Liver (tissue), 3 donors: ENCODE data around the gene ITPRID1.

Experiments used
- CTCF ChIP-seq: fragments of 150-350 bp; IDR thresholded peaks from 2 replicates; pipeline ENCODE4 v1.5.1; 2017; ENCODE audit warnings: improper control_type of control experiment, low read depth, low read length; ENCODE audit not compliant: missing input control
- EGR1 ChIP-seq, 2 donors: IDR thresholded peaks; 2 replicates each; pipeline ENCODE4 v1.6.1; 2016 to 2018; ENCODE audit warnings: antibody characterized with exemption in 2 of 2, low read depth in 2 of 2
- TAF1 ChIP-seq: conservative IDR thresholded peaks from 2 replicates; pipeline ENCODE4 v1.6.1; 2016; ENCODE audit warnings: antibody characterized with exemption, mild to moderate bottlenecking
- donor health status: healthy.
- donor health status: healthy.

DNA sequence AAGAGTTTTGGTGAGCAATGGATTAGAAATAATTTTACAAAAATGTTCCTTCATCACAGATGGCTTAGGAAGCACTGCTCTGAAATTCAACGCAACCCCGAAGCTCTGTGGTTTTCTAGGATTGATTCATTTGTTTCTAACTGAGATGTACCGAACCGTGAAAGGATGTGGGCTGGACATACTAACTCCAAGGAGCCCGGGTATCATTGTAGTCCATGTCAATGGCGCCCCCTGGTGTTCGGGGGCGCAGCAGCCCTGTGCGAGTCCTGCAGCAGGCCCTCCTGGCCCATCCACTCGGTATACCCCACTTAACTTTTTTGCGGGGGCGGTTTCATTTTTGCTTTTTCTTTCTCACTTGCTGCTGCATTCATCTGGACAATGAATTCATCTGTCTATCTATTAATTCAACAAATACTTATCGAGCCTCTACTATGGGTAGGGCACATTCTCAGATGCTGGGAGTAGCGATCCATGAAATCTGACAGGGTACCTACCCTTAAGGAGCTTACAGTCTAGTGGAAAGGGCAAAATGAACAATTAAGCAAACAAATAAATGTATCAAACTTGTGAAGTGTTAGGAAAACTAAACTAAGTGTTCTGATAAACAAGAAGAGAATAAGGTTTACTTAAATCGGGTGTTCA, 25.2 kb upstream of the ITPRID1 start:
- TF ChIP-seq CTCF (peak; percentile 60), TAF1 (no peak), EGR1 (IDR thresholded peaks at IDR 0.05; ENCODE audit: low read depth in 2 of 2) (no peak)
